OCI-LY7 (cell line): Measurements from ENCODE around the gene THSD7A.

Experiments
- CTCF ChIP-seq: fragments of 200-600 bp; sonication (generic); conservative IDR thresholded peaks from 2 replicates; pipeline ENCODE4 v1.5.1; 2014; ENCODE audit warnings: mild to moderate bottlenecking, antibody characterized with exemption, low read length, moderate library complexity, mixed read lengths
- EZH2phosphoT487 ChIP-seq: fragments of 200-600 bp; sonication (generic); IDR thresholded peaks from 2 replicates; pipeline ENCODE4 v1.6.1; 2018; ENCODE audit warnings: low read depth, borderline replicate concordance, mild to moderate bottlenecking, mixed run types, antibody characterized with exemption, low read length, moderate library complexity, mixed read lengths

DNA sequence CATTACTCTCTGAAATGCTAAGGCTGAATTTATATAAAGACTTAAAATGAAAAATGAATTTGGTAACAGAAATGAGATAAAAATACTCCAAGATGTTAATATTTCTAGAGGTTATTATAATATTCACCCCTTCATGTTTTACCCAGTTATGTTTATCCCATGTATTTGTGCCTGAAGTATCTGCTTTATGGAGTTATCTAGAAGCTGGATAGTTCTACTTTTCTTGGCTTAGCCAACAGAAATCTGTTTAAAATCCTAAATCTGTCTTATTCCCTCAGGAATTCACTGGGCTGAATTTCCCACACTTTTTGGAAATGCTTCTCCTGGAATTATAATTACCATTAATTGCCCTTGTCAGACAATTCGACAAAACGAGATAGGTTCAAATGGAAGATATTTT lies 201.6 kb downstream of the THSD7A start:
- TF ChIP-seq CTCF (no peak), EZH2phosphoT487 (no peak)
